ENCODE measurements around the gene PDYN. TPM values are rescaled to one million over a fixed set of nuclear protein-coding genes. Genes with fewer than 3 reads are reported as not detected.
"Not testable (repeated sequence)": the region's sequence is repeated elsewhere in the genome, so short reads cannot be mapped to it uniquely, and the experiment has no call there.

PDYN gene
- polyA plus RNA-seq (2013, experiment 1 of 2), result 0.21 TPM
- 0.20 TPM for polyA plus RNA-seq (2013, experiment 2 of 2)

DNA sequence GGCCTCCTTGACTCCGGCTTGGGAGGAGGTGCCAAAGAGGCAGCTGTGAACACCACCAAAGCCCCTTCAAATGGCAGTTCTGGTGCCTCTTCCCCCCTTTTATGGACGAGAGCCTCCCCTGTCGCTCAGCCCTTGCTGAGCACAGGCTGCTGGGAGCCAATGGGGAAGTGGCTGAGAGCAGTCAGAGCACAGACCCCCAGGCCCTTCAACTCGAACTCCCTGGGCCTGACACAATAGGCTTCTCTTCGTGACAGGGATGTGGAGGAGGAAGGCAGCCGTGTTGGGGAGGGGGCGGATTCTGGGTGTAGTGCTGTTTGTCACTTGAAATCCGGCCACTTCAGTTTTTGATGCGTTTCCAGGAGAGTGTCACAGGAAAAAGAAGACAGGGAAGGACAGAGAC lies at the start of gene PDYN:
TSS of gene PDYN (minus strand) at position 73 of the 400 bp plus-strand sequence. CDS start 10,974 bp downstream, outside the sequence.
- WGBS (ENCODE audit: extremely low coverage, insufficient coverage, low lambda C conversion rate), result no CpG with 5 or more reads among the region's 9 CpGs
- Histone ChIP-seq H3K23ac (ENCODE audit: low read length) (peak within 1 kb of the TSS; percentile 33), H3K4me1 (ENCODE audit: control insufficient read depth, low read depth, low read length) (no peaks in the 10 kb centered on the region), H3K18ac (ENCODE audit: low read length) (no peak within 1 kb of the TSS), H3K4me3 (ENCODE audit: low read length) (no peak within 1 kb of the TSS), H2BK120ac (ENCODE audit: low read depth, low read length) (no peak within 1 kb of the TSS), H3K9ac (ENCODE audit: low read length) (no peak within 1 kb of the TSS), H2BK5ac (ENCODE audit: low read length) (no peak within 1 kb of the TSS), H3K36me3 (ENCODE audit: control insufficient read depth, insufficient read depth, low read length) (no peaks in the 10 kb centered on the region), H4K5ac (ENCODE audit: low read length) (no peak within 1 kb of the TSS), H3K4me2 (ENCODE audit: low read length) (no peak within 1 kb of the TSS), H2AK5ac (ENCODE audit: low read length) (no peak within 1 kb of the TSS), H2BK15ac (replicated peaks; ENCODE audit: low read depth) (no peak within 1 kb of the TSS), H3K56ac (ENCODE audit: low read length) (no peak within 1 kb of the TSS), H3K27me3 (ENCODE audit: insufficient read depth, low read length, poor library complexity) (no peaks in the 10 kb centered on the region), H3K4ac (ENCODE audit: low read depth, low read length) (no peak within 1 kb of the TSS), H4K8ac (ENCODE audit: low read depth, low read length) (no peak within 1 kb of the TSS), H3K79me2 (ENCODE audit: control insufficient read depth, insufficient read depth, low read length) (no peaks in the 10 kb centered on the region), H3K79me1 (ENCODE audit: low read length) (no peaks in the 10 kb centered on the region), H3K27ac (ENCODE audit: low read depth, low read length) (no peak within 1 kb of the TSS)
- DNase-seq, result no peak

GRCh38 chr20:2042400-2042799 lies 48.5 kb upstream of the PDYN start:
- no peak overlapping the region for H2BK15ac ChIP-seq (replicated peaks; ENCODE audit: low read depth)
- WGBS (ENCODE audit: extremely low coverage, insufficient coverage, low lambda C conversion rate), result no CpG with 5 or more reads among the region's 6 CpGs
- no peaks in the 10 kb centered on the region for H3K36me3 ChIP-seq (ENCODE audit: control insufficient read depth, insufficient read depth, low read length)
- H3K23ac ChIP-seq (ENCODE audit: low read length), result no peak overlapping the region
- no peak overlapping the region for H2BK5ac ChIP-seq (ENCODE audit: low read length)
- no peak for DNase-seq
- no peak overlapping the region for H3K4me3 ChIP-seq (ENCODE audit: low read length)
- H3K79me2 ChIP-seq (ENCODE audit: control insufficient read depth, insufficient read depth, low read length), result no peaks in the 10 kb centered on the region
- no peak overlapping the region for H2BK120ac ChIP-seq (ENCODE audit: low read depth, low read length)
- no peak overlapping the region for H2AK5ac ChIP-seq (ENCODE audit: low read length)
- H3K79me1 ChIP-seq (ENCODE audit: low read length), result no peaks in the 10 kb centered on the region
- no peak overlapping the region for H4K5ac ChIP-seq (ENCODE audit: low read length)
- H3K27me3 ChIP-seq (ENCODE audit: insufficient read depth, low read length, poor library complexity), result no peaks in the 10 kb centered on the region
- H3K4ac ChIP-seq (ENCODE audit: low read depth, low read length), result no peak overlapping the region
- H3K56ac ChIP-seq (ENCODE audit: low read length), result no peak overlapping the region
- no peak overlapping the region for H4K8ac ChIP-seq (ENCODE audit: low read depth, low read length)
- H3K9ac ChIP-seq (ENCODE audit: low read length), result no peak overlapping the region
- no peaks in the 10 kb centered on the region for H3K4me1 ChIP-seq (ENCODE audit: control insufficient read depth, low read depth, low read length)
- no peak overlapping the region for H3K18ac ChIP-seq (ENCODE audit: low read length)
- no peak overlapping the region for H3K27ac ChIP-seq (ENCODE audit: low read depth, low read length)
- no peak overlapping the region for H3K4me2 ChIP-seq (ENCODE audit: low read length)

DNA sequence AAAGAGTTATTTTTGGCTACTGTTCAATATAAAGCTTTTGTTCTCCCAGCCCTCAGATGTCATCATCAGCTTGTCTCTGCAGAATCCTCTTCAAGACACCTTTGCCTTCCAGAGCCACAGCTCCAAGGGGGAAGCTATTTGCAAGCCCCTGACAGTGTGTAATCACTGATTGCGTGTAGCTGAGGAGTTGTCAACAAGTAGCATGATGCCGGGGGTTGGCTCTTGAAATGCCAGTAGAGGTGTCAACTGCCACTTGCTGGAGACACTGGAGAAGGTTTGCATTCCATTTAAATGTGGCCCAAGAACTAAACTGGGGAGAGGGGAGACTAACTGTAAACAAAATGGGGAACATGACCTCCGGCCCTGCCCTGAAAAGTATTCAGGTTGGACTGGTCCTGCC lies 44.3 kb upstream of the PDYN start:
- Histone ChIP-seq H3K79me1 (ENCODE audit: low read length) (no peaks in the 10 kb centered on the region), H3K27ac (ENCODE audit: low read depth, low read length) (no peak overlapping the region), H3K4me3 (ENCODE audit: low read length) (no peak overlapping the region), H3K4me2 (ENCODE audit: low read length) (no peak overlapping the region), H4K5ac (ENCODE audit: low read length) (no peak overlapping the region), H3K4ac (ENCODE audit: low read depth, low read length) (no peak overlapping the region), H3K23ac (ENCODE audit: low read length) (no peak overlapping the region), H3K79me2 (ENCODE audit: control insufficient read depth, insufficient read depth, low read length) (no peaks in the 10 kb centered on the region), H2BK15ac (replicated peaks; ENCODE audit: low read depth) (no peak overlapping the region), H3K36me3 (ENCODE audit: control insufficient read depth, insufficient read depth, low read length) (no peaks in the 10 kb centered on the region), H2AK5ac (ENCODE audit: low read length) (no peak overlapping the region), H3K56ac (ENCODE audit: low read length) (no peak overlapping the region), H3K4me1 (ENCODE audit: control insufficient read depth, low read depth, low read length) (no peaks in the 10 kb centered on the region), H3K9ac (ENCODE audit: low read length) (no peak overlapping the region), H2BK120ac (ENCODE audit: low read depth, low read length) (no peak overlapping the region), H3K27me3 (ENCODE audit: insufficient read depth, low read length, poor library complexity) (no peaks in the 10 kb centered on the region), H3K18ac (ENCODE audit: low read length) (no peak overlapping the region), H2BK5ac (ENCODE audit: low read length) (no peak overlapping the region), H4K8ac (ENCODE audit: low read depth, low read length) (no peak overlapping the region)
- WGBS (ENCODE audit: extremely low coverage, insufficient coverage, low lambda C conversion rate), result no CpG with 5 or more reads among the region's 3 CpGs
- peak; percentile 51 for DNase-seq

DNA sequence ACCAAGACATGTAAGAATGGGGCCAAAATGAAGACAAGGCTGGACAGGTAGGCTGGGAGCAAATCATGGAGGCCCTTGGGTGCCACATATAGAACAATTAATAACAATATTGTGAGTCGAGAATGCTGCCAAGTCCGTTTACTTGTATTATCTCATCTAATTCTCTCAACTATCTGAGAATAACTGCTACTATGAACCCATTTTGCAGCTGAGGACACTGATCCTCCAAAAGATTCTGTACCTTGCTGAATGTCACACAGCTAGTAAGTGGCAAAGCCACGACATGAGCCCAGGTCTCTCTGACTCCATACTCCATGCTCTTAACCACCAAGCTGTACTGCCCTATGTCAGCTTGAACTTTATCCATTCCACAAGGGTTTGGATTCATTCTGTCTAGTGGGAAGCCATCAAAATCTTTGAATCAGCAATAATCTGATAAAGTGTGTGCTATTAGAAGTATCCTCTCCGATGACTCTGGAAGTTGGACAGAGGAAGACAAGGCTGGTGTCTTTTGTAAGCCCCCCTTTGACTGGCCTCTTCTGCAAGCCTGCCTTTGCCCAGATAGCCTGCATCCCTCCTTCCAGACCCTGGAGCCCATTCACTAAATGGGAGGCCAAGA lies 43.5 kb upstream of the PDYN start:
- Histone ChIP-seq H3K4ac (ENCODE audit: low read depth, low read length) (no peak overlapping the region), H3K27me3 (ENCODE audit: insufficient read depth, low read length, poor library complexity) (no peaks in the 10 kb centered on the region), H3K56ac (ENCODE audit: low read length) (no peak overlapping the region), H2BK120ac (ENCODE audit: low read depth, low read length) (no peak overlapping the region), H3K9ac (ENCODE audit: low read length) (no peak overlapping the region), H3K4me1 (ENCODE audit: control insufficient read depth, low read depth, low read length) (no peaks in the 10 kb centered on the region), H2AK5ac (ENCODE audit: low read length) (no peak overlapping the region), H4K8ac (ENCODE audit: low read depth, low read length) (no peak overlapping the region), H3K36me3 (ENCODE audit: control insufficient read depth, insufficient read depth, low read length) (no peaks in the 10 kb centered on the region), H3K27ac (ENCODE audit: low read depth, low read length) (no peak overlapping the region), H3K23ac (ENCODE audit: low read length) (no peak overlapping the region), H4K5ac (ENCODE audit: low read length) (no peak overlapping the region), H3K4me3 (ENCODE audit: low read length) (no peak overlapping the region), H3K79me2 (ENCODE audit: control insufficient read depth, insufficient read depth, low read length) (no peaks in the 10 kb centered on the region), H3K18ac (ENCODE audit: low read length) (no peak overlapping the region), H3K79me1 (ENCODE audit: low read length) (no peaks in the 10 kb centered on the region), H2BK15ac (replicated peaks; ENCODE audit: low read depth) (no peak overlapping the region), H2BK5ac (ENCODE audit: low read length) (no peak overlapping the region), H3K4me2 (ENCODE audit: low read length) (no peak overlapping the region)
- no peak for DNase-seq
- WGBS (ENCODE audit: extremely low coverage, insufficient coverage, low lambda C conversion rate), result no CpG with 5 or more reads among the region's 4 CpGs

DNA sequence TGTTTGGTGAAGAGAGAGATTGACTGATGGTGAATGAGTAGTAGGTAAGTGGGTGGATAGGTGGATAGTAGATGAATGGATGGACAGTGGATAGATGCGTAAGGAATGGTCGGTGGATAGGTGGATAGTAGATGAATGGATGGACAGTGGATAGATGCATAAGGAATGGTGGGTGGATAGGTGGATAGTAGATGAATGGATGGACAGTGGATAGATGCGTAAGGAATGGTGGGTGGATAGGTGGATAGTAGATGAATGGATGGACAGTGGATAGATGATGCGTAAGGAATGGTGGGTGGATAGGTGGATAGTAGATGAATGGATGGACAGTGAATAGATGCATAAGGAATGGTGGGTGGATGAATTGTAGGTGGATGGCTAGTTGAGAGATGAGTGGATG lies 42.5 kb upstream of the PDYN start:
- H3K4me3 ChIP-seq (ENCODE audit: low read length); H3K27me3 ChIP-seq (ENCODE audit: insufficient read depth, low read length, poor library complexity); H3K4me2 ChIP-seq (ENCODE audit: low read length); H2BK5ac ChIP-seq (ENCODE audit: low read length); H4K5ac ChIP-seq (ENCODE audit: low read length); H3K79me1 ChIP-seq (ENCODE audit: low read length); H3K4me1 ChIP-seq (ENCODE audit: control insufficient read depth, low read depth, low read length); H2AK5ac ChIP-seq (ENCODE audit: low read length); H3K36me3 ChIP-seq (ENCODE audit: control insufficient read depth, insufficient read depth, low read length); H3K56ac ChIP-seq (ENCODE audit: low read length); H3K23ac ChIP-seq (ENCODE audit: low read length); H2BK120ac ChIP-seq (ENCODE audit: low read depth, low read length); H3K4ac ChIP-seq (ENCODE audit: low read depth, low read length); DNase-seq; H3K27ac ChIP-seq (ENCODE audit: low read depth, low read length); H4K8ac ChIP-seq (ENCODE audit: low read depth, low read length); H3K9ac ChIP-seq (ENCODE audit: low read length); H3K79me2 ChIP-seq (ENCODE audit: control insufficient read depth, insufficient read depth, low read length); H2BK15ac ChIP-seq (replicated peaks; ENCODE audit: low read depth); H3K18ac ChIP-seq (ENCODE audit: low read length): not testable (repeated sequence)
- no CpG with 5 or more reads among the region's 4 CpGs for WGBS (ENCODE audit: extremely low coverage, insufficient coverage, low lambda C conversion rate)

DNA sequence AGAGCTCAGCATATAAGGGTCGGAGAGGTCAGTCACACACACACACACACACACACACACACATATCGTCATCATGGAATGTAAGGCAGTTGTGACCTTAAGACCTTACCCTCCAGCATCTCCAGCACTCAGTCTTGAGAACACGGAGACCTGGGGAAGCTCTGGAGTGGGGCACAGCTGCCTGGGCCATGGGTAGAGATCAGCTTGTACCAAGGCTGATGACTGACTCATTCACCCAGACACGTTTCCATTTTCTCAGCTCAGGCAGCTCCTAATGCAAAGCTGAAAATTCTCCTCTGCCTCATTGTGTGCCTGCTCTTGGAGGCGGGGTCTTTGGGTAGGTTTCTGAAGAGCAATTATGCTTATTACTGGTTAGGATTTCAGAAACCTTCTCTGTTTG lies 38.3 kb upstream of the PDYN start:
- no peak overlapping the region for H3K4me3 ChIP-seq (ENCODE audit: low read length)
- no peak overlapping the region for H3K27ac ChIP-seq (ENCODE audit: low read depth, low read length)
- no peaks in the 10 kb centered on the region for H3K36me3 ChIP-seq (ENCODE audit: control insufficient read depth, insufficient read depth, low read length)
- no peaks in the 10 kb centered on the region for H3K4me1 ChIP-seq (ENCODE audit: control insufficient read depth, low read depth, low read length)
- H4K5ac ChIP-seq (ENCODE audit: low read length), result no peak overlapping the region
- H4K8ac ChIP-seq (ENCODE audit: low read depth, low read length), result no peak overlapping the region
- H2AK5ac ChIP-seq (ENCODE audit: low read length), result no peak overlapping the region
- no peak overlapping the region for H3K4me2 ChIP-seq (ENCODE audit: low read length)
- no peak overlapping the region for H2BK120ac ChIP-seq (ENCODE audit: low read depth, low read length)
- H3K27me3 ChIP-seq (ENCODE audit: insufficient read depth, low read length, poor library complexity), result no peaks in the 10 kb centered on the region
- H3K23ac ChIP-seq (ENCODE audit: low read length), result no peak overlapping the region
- no peaks in the 10 kb centered on the region for H3K79me1 ChIP-seq (ENCODE audit: low read length)
- no peaks in the 10 kb centered on the region for H3K79me2 ChIP-seq (ENCODE audit: control insufficient read depth, insufficient read depth, low read length)
- no CpG with 5 or more reads among the region's 5 CpGs for WGBS (ENCODE audit: extremely low coverage, insufficient coverage, low lambda C conversion rate)
- DNase-seq, result peak; percentile 31
- no peak overlapping the region for H2BK15ac ChIP-seq (replicated peaks; ENCODE audit: low read depth)
- H3K9ac ChIP-seq (ENCODE audit: low read length), result no peak overlapping the region
- no peak overlapping the region for H2BK5ac ChIP-seq (ENCODE audit: low read length)
- no peak overlapping the region for H3K4ac ChIP-seq (ENCODE audit: low read depth, low read length)
- no peak overlapping the region for H3K18ac ChIP-seq (ENCODE audit: low read length)
- no peak overlapping the region for H3K56ac ChIP-seq (ENCODE audit: low read length)

Data from mesendoderm (in vitro differentiated cells).